GM19372 (cell line): ENCODE results near the gene ISOC1.

Source experiments
- ATAC-seq: cut with Tn5 transposase; IDR thresholded peaks from one replicate; pipeline ENCODE4 v1.9.1; 2021; ENCODE audit warnings: mild to moderate bottlenecking, low read depth, moderate library complexity; ENCODE audit not compliant: unreplicated experiment

The ISOC1 gene

GRCh38 chr5:129094087-129094923, at the start of gene ISOC1:
Gene ISOC1 (plus strand): TSS chr5:129094749. CDS start chr5:129094767, 18 bp downstream.
- ATAC-seq = peak; percentile 84

GRCh38 chr5:129046151-129046550, 48.4 kb upstream of the ISOC1 start:
- no peak for ATAC-seq

GRCh38 chr5:129048509-129048908, 46.0 kb upstream of the ISOC1 start:
- ATAC-seq = no peak

DNA sequence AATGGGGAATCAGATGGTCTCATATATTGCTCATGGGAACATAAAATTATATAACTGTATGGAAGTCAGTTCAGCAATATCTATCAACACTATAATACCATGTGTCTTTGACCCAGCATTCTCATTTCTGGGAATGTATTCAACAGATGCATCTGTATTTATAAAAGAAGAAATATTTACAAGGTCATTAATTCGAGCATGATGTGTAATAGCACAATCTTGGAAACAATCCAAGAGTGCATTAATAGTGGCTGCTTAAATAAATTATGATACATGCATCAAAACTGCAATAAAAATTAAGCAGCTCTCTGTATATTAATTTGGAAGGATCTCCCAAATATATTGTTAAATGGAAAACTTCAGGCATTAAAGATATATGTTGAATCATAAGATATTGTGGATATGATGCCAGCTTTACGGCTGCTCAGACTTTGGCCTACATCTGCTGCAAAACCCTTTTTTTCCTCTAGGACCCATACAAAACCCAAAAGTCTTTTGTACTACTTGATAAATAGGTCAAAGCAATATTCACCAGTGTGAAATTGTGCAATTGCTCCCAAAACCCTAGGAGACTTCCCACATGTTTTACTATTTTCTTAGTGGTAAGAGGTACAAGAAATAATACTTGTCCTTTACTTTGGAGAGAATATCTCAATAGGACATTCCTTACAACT, 45.3 kb upstream of the ISOC1 start:
- ATAC-seq = no peak

DNA sequence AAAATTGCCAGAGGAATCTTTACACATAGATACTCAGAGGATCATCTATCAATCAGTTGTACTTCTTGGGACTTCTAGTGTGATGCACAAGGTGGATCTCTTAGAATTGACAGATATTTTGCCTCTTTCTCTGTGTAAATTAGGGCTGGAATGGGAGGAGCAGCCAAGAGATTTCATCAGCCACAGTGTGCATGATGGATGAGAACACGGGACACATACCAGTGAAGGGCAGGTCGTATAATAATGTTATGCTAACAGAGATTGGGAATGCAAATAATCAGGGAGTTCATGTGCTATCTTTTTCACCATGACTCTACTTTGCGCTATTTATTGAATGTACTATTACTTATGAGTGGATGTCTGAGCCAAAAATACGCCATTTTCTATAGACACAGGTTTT, 43.3 kb upstream of the ISOC1 start:
- ATAC-seq = no peak

- no peak for ATAC-seq
These were observed 41.1 kb upstream of the ISOC1 start for GRCh38 chr5:129053438-129053837.

DNA sequence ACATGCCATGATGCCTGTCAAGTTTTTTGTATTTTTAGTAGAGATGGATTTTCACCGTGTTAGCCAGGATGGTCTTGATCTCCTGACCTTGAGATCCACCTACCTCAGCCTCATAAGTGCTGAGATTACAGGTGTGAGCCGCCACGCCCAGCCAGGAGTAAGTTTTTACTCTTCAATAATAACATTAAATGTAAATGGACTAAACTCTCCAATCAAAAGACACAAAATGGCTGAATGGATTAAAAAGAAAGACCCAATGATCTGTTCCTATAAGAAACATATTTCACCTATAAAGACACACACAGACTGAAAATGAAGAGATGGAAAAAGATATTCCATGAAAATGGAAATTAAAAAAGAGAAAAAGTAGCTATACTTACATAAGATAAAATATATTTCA, 37.2 kb upstream of the ISOC1 start:
- ATAC-seq = no peak

DNA sequence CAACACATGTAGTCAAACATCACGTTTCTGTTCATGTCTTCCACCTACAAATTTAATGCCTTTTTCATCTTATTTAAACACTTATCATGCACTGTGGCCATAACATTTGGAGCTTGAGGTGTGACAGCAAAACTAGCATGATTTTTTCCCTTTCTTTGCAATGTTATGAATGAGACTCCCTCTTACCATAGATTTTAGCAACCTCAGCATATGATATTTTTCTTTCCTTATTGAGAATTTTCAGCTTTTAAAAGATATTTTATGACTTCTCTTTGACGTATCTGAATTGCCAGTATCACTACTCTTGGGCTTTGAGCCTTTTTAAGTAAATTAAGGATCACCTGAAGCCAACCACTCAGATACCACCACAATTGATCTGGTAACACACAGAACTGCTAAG, 32.7 kb upstream of the ISOC1 start:
- no peak for ATAC-seq

DNA sequence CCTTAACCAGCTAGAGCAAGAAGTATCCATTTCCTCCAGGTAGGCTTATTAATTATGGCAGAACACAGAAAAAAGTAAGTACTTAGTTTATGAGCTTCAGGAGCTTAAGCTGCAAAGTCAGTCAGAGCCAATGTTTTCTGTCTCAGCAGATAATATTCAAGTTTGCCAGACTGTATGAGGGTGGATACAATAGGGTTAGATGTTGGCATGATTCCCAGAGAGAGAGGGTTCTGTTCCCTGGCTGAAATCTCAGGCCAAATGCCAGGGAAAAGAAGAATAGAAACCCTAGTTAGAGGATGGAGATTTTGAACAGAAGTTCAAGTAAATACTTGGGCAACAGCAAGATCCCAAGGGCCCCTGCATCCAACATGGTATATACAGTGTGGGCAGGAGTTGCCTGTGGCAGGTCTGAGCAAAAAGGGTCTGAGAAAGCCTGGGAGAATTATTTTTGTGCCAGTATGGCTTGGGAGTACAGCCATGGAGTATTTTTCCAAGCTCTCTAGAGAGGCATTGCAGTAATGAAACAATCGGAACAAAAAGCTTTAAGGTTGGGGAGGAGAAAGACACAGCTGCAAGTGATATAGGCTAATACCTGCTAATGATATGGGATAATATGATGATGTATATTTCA, 31.0 kb upstream of the ISOC1 start:
- ATAC-seq = no peak

DNA sequence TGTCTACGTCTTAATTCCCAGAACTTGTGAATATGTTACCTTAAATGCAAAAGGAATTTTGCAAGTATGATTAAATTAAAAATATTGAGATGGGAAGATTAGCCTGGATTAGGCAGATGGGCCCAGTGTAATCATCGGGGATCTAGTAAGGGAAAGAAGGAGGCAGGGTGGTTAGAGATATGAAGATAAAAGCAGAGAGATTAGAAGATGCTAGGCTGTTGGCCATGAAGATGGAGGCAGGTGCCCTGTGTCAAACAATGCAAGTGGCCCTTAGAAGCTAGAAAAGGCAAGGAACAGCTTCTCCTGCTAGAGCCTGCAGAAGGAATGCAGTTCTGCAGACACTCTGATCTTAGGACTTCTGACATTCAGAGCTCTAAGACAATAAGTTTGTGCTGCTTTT, 28.8 kb upstream of the ISOC1 start:
- ATAC-seq = no peak

DNA sequence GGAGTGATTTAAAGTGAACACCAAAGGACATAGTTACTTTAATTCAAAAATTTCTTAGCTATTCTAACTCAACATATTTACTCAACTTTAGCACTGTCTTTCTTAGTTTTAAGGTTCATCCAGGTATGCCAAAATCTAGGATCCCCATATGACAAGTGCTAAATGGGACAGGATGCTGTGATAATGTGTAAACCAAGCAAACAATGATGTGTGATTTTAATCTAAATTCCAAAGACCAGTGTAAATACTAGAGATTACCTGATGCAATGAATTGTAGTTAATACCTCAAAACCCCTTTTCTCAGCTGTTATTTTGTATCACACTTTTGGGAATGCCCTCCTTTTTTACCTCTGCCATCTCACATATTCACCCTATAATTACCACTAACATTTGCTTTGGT, 26.8 kb upstream of the ISOC1 start:
- no peak for ATAC-seq

GRCh38 chr5:129069292-129069691, 25.3 kb upstream of the ISOC1 start:
- ATAC-seq = no peak

DNA sequence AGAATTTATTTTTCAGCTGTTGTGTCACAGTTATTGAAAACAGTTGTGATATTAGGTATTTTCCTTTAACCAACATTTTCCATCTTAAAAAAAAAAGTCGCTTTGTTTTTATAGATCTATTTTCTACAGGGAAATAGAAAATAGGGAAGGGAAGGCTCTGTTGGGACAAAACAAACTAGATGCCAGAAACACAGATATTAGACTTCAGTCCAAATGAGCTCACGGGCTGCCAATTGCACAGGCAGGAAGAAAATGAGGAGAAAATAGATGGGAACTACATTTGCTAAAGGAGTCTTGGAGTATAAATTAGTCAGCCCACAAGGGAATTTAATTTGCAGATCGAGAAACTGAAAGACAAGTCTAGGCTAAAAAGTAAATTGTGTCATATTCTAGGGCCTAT, 21.4 kb upstream of the ISOC1 start:
- no peak for ATAC-seq

- ATAC-seq = no peak
These were observed 19.6 kb upstream of the ISOC1 start for GRCh38 chr5:129074903-129075302.

DNA sequence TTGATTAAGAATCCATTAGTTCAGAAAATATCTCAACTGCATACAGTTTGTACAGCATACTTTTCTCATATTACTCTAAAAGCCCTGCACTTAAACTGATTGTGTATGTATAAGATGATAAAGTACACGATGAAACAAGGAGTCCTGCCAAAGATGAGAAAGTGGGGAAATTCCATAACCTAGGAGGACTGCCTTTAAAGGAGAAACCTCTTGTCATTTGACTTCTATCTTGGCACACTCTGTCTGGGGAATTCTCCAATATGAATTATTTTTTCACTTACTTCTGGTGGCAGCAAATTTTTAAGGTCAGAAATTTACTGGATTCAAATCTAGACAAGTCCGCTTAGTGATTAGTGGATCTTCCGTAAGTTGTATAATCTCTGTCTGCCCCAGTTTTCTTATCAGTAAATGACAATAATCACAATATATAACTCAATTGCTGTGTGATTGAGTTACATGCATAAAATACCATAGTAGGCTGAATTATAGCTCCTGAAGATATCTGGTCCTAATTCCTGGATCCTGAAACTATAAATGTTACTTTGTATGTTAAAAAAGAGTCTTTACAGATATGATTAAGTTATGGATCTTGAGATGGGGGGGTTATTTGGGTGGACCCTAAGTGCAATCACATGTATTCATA, 17.0 kb upstream of the ISOC1 start:
- ATAC-seq = no peak

DNA sequence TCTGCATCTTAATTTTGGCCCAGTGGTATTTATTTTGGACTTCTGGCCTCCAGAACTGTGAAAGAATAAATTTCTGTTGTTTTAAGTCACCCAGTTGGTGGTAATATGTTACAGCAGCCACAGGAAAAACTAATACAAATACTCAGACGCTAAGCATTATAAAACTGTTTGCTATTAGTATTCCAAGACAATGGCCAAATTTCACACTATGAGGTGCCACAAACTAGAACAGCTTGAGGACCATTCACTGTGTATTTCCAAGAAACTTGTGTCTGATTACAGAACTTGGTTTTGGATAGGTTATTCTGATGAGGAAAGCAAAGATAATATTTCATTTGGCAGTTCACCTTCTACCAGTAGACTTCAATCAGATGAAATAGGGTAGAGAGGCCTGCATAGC, 16.3 kb upstream of the ISOC1 start:
- ATAC-seq = no peak

- ATAC-seq = no peak
These were observed 15.9 kb upstream of the ISOC1 start for GRCh38 chr5:129078660-129079059.

- ATAC-seq = no peak
These were observed 15.1 kb upstream of the ISOC1 start for GRCh38 chr5:129079496-129079895.

DNA sequence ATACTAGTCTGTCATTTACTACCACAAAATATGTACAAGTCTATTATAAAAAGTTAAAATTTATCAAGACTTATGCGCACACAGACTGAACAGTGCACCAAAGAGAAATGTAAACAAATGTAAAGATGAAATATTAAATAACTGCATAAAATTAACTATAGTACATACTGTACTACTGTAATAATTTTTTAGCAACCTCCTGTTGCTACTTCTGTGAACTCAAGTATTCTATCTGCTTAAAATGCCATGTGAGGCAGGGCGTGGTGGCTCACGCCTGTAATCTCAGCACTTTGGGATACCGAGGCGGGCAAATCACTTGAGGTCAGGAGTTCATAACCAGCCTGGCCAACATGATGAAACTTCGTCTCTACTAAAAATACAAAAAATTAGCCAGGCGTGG, 13.8 kb upstream of the ISOC1 start:
- no peak for ATAC-seq

- ATAC-seq = no peak
These were observed 12.1 kb upstream of the ISOC1 start for GRCh38 chr5:129082225-129083136.
